Measurements from ENCODE around the gene SLC22A24.

GRCh38 chr11:63042596-63042995 is 101.4 kb downstream of the SLC22A24 start:
- TF ChIP-seq CTCF (IDR thresholded peaks at IDR 0.05) (no peak), EP300 (IDR thresholded peaks at IDR 0.05) (no peak), POLR2A (IDR thresholded peaks at IDR 0.05) (no peak)

All from stomach (tissue), 4 donors.